ENCODE data around the gene ATXN7L1.

The ATXN7L1 gene

DNA sequence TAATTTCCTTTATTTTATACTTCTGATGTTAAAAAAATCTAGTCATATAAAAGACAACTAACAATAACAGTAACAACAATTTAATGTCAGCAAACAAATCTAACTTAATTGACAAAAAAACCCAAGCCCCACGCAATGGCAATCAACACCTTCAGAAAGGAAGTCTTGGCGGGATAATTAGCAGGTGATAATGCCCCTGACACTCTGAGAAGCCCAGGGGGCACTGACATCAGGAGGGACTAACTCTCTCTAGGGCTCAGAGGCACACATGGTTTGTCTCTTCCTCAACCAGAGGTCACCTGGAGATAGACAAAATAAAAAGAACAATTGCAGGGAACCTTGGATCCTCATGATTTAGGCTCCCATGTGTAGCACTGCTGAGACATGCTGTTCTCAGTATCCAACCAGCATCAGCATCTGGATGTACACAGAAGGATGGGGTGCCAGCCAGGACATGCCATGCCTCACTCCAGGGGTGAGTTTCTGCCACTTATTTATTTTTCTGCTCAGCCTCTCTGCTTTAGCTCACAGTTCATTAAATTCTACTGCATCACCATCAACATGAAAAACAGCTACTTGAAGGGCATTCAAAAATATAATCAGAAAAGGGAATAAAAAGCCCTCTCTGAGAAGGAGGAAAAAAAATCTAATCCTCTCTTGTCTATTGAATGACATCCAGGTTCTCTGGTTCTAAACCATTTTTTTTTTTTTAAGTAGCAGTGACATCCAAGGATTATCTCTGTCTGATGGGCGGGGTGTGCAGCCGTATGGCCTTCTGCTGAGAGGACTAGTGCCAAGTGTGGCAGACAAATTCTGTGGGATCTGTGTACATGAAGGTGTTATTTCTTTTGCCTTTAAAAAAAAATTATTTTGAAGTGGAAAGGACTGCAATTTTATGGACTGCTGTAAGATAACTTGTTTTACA, 96.3 kb downstream of the ATXN7L1 start:
- no peak for DNase-seq (ENCODE audit: low read depth in 2 of 2)

DNA sequence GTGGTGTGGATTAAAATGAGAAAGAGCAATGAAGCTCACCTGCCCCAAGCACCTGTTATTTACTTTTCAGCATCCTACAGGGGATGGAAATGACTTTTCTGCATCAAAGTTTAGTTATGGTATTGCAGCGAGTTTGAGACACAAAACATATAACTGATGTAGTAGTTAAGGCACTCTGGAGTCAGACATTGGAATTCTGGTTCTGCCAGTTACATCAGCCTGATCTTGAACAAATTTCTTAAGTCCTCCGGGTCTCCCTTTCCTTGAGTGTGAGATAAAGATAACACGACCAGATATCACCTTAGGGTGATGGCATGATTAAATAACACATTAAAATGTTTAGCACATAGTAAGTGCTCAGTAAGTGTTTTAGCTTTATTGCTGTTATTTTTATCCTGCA, 97.4 kb downstream of the ATXN7L1 start:
- no peak for DNase-seq (ENCODE audit: low read depth in 2 of 2)

DNA sequence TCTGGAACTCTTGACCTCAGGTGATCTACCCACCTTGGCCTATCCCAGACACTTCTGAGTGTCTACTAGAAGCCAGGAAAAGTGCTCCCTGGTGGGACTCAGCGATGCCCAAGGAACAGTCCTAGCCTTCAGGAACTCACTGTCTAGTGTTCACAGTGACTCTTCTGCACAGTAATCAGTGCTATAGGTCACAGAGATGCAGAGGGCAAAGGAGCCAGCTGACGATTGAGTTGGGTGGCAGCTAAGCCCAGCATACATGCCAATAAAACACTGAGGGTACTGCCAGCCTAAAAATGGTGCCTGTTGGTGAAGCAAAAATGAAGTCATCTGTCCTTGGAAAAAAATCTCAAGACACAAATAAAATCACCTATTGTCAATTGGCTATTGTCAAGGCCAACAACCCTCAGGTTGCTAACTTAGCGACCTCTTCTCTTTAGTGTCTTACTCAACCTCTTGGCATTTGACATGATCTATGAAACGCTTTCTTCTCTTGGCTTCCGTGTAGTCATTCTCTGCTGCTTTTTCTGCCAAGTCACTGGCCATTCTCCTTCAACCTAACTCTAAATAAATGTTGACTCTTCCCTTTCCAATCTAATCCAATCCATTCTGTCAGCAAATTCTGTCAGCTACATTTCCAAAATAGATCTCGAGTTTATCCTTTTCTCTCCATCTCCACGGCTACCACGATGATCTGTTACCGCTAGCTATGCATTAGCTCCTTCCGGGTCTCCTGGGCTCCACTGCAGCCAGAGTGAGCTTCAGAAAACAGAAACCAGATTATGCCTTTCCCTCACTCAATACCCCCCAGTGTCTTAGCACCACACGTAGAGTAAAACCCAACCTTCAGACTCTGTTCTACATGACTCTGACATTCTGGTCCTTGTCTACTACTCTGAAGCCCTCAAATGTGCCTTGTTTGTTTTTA, 99.2 kb downstream of the ATXN7L1 start:
- no peak for DNase-seq (ENCODE audit: low read depth in 2 of 2)

DNA sequence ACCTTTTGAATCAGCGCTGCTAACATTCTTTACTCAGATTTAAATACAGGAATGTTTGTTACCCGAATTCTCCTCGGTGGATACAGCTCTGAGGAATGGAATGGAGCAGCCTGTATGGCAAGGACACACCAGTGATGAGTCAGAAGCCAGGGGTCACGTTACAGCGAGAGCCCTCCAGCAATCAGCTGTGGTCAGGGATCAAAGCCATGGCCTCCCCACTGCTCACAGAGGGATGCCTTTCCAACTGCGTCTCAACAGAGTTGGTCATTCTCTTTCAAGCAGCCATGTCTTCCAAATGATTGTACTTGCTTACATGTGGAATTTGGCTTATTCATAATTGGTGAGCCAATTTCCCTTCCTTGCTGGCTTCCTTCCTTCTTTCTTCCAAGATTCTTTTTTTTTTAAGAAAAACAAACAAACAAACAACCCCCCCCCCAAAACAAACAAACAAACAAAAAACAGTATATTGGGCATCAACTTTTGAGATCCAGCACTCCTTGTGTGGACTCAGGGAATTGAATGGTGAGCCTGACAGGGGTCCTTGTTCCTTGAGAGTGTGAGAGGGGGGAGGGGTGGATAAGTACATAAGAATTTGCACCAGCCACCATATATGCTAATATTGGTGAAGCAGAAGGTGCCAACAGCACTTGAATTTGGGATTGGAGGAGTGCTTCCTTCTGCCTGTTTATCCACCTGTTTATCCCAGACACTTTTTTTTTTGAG, 100.2 kb downstream of the ATXN7L1 start:
- DNase-seq (ENCODE audit: low read depth in 2 of 2) = no peak

DNA sequence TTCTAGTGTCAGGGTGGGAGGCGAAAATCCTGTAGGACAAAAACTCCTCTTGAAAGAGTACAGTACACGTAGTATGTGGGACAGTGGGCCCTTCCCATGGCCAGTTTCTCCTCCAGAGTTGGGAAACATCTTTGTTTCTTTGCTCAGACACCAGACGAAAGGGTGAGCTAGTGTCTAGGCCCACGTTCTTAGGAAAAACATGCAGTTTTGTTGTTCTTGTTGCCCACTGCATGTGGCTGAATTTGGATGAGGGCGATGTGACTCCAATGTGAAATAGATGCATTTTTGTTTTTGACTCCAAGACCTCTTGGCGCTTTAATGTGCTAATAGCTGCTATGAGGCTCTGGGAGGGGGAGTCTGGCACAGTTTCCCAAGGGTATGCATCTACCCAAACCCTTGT, 100.8 kb downstream of the ATXN7L1 start:
- no peak for DNase-seq (ENCODE audit: low read depth in 2 of 2)

DNA sequence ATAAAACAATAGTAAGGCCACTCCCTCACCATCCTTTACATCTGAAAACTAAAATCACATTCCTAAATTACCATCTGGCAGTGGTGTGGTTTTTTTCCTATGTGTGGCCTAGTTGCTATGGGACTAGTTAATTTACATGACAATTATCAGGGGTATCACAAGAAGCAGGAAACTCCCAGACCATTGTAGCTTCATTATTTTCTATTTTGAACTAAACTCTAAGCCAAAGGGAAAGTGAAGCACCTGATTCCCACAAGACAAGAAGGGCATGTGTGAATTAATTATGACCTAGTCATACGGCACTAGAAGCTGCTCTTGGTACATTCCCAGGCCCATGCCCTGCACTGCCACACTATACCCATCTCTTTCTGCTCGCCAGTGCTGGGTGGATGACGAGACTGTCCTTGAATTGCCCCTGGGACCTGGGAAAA, 103.4 kb downstream of the ATXN7L1 start:
- no peak for DNase-seq (ENCODE audit: low read depth in 2 of 2)

DNA sequence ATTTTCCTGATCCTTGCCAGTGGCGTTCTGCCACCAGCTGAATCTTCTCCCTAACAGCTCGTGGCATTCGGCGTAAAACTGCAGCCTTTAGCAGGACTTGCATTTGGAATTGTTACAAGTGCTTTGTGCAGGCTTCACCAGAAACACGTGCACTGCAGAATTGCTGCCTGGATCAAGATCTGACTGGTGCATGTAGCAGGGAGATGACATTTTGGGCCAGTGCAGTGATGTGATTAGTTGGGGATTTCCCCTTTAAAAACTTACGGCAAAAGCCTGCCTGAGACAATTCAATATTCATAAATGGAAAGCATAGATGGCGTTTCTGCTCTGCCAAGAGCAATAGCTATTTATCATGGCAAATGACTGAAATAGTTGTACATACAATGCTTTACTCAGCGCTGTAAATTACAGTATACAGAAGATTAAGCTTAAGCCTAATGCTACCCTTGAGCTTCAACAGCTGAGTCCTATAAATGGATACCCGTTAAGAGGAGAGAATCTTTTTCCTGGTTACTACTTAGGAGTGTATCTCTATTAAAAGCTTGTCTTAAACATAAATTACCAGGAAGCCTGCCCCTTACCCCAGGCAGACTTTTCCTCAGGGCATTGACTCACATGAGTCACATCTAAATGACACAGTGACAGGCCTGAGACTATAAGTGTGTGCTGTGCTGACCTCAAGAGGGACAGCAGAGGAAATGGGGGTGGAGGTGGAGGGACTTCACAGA, 106.3 kb downstream of the ATXN7L1 start:
- no peak for DNase-seq (ENCODE audit: low read depth in 2 of 2)

DNA sequence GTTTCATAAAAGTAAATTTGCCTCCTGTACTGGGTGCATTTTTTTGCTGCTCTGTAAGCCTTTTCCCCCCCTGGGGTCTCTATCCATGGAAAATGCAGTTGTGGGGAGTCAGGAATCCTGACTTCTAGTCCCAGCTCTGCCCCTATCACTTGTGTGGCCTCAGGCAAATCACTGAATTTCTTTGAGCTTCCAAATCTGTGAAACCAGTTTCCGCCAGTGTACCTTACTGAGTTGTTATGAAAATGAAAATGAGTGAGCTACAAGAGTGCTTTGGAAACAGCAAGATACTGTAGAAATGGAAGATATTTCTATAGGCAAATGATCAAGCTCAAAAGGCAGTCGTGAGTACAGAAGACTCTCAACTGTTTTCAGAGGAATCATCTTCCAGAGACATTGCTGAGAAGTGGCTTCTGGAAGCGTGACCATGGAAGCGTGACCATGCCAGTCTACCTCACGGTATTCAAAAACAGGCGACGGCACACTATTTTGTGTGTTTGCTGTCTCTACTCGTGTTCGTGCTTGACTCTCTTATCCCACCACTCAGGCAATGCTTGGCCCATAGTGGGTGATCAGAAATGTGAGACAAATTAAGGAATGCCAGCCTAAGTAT, 107.4 kb downstream of the ATXN7L1 start:
- DNase-seq (ENCODE audit: low read depth in 2 of 2) = no peak

DNA sequence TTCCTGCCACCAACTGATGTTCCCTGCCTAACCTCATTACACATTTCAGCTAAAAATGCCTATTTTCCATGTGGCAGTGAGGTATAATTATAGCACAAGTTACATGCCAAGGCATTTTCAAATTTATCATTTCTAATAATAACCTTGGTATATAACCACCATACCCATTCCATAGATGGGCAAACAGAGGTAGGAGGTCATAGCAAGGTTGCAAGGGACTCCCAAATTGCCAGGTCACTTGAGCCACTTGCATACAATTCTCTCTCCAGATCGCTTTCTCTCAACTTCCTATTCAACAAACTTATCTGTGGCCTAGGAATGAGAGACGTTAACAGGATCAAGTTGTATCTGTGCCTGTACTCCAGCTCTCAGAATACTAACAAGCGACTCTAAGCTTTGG, 108.3 kb downstream of the ATXN7L1 start:
- DNase-seq (ENCODE audit: low read depth in 2 of 2) = no peak

DNA sequence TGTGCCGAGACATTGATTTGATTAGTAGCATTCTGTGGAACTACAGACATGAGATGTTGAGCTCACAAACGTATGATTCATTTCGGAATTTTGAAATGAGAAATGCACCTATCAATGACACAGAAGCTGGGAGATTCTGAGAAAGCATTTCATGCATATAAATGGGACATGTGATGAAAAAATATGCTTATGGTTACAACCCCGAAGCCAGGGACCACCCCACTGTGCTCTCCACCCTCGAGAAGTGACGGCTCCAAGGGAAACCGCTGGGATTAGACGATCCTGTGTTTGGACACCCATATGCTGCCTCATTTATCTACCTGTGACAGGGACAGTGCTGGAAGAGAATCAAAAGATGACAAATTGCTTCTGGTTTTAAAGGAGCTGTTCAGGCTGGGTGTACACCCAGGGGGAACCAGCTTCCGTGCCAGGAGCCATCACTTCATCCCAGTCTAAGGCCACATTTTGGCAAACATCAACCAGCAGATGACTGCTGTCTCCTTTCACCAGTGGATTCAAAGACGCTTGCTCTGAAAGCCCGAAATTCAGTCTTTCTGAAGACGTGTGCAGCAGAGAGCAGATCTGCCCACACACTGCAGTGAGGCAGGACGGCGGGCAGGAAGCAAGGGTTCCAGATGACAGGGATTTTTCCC, 109.9 kb downstream of the ATXN7L1 start:
- no peak for DNase-seq (ENCODE audit: low read depth in 2 of 2)

DNA sequence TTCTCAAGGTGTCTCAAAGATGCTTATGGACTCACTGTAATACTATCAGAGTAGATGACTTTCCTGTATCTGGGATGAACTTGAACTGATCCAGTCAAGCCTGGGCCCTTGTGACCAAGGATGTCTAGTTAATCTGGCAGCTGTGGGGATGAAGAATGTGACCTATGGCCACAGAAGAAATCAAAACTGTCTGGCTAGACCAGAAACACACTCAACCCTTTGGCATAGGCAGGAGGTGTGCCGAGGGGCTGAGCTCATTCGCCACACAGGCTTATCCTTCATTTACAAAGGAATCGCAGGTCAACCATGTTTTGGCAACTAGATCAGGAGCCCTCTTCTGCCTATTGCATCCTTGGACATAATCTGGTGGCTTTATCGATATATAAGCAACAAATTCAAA, 110.6 kb downstream of the ATXN7L1 start:
- no peak for DNase-seq (ENCODE audit: low read depth in 2 of 2)

DNA sequence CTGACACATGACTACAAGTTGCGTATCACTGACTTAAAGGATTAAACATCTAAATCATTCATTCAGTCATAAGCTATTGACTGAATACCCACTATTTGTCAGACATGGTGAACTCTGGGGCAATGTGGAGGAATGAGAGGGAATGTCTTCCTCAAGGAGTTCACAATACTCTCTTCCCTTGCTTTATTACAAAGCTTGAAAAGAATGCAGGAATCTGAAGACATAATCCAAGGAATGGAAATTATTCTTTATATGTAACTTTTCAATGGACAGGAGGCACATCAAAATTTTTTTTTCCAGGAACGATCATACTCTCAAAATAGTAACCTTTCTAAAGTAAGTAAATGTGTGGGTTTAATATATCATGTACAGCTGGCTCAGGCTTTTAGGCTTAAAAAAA, 111.9 kb downstream of the ATXN7L1 start:
- DNase-seq (ENCODE audit: low read depth in 2 of 2) = no peak

DNA sequence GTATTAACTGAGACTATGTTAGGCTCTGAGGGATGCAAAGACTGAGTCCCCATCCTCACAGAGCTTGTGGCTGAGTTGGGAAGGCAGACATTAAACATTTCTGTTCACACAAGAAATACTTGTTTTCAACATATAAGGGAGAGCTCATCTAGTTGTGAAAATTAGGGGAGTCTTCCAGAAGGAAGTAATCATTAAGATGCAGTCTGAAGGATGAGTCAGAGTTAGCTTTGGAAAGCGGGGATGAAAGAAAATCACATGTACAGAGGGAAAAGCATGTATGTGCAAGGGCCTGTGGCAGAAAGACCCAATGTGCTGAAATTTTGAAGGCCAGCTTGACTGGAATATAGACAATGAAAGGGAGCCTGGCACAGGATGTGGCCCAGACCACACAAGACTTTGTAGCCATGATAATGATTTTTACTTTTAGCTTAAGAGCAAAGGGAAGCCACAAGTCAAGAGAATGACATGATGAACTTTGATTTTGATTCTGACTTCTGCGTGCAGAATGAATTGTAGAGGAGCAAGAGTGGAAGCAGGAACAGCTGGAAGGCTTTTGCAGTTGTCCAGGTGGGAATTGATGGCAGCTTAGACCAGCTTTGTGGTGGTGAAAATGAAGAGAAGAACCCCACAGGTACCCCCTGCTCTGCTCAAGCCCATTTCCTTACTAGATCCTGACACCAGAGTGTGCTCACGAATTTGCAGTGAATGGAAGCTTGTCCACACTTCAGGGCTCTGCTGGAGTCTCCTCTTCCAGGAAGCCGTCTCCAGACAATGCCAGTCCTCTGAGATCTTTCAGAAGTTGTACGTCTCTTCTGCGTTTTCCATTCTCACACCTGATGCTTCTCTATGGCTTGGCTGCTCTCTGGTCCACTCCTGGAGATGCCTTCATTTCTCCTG, 115.6 kb downstream of the ATXN7L1 start:
- DNase-seq (ENCODE audit: low read depth in 2 of 2) = no peak

DNA sequence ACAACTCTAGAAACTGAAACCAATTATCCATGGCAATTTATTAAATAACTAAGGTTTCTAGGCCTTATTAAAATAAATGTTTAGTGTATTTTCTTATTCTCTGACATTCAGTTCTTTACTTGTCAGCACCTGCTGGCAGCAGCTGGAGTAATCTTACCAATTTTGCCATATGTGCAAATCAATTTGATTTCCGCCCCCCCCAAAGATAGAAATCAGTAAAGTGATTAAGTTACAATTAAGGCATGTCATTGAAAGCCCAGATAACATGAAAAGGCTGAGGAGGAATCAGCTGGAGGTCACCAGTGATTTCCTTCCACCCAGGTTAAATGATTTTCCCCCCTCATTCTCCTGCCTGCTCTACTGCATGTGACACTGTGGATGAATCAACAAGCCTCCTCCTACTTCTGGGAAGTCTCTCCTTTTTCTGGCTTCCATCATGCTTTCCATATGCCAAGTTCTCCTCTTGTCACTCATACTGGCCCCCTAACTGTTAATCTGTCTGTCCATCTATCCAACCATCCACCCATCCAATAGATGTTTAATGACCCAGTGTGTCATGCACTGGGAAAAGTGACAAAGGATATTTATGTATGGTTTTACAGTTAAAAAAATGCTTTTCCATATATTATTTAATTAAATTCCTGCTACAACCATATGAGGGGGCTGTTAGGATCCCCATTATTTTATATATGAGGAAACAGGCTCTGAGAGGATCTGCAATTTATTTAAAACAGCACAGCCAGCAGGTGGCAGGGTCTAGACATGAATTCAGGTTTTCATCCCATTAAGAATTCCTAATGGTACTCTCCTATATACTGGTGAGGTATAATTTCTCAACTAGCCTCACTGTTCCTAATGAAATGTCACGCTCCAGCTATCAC, 116.5 kb downstream of the ATXN7L1 start:
- no peak for DNase-seq (ENCODE audit: low read depth in 2 of 2)

DNA sequence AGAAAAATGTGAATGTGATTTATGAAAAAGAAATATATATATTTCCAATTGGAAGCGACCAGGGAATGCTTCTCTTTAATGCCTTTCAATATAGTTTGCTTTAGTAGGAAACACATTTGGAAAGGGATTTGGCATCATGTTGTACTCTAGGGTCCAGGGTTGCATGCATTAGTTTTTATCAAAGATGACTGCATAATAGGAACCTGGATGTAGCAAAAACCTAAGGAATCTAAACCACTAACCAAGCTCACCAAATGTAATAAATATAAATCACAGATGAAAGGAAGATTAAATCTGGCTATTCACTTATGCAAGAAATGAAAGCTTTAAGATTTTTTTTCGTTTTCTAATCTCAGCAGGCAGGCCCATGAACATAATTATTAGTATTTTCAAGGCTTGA, 120.0 kb downstream of the ATXN7L1 start:
- DNase-seq (ENCODE audit: low read depth in 2 of 2) = no peak

DNA sequence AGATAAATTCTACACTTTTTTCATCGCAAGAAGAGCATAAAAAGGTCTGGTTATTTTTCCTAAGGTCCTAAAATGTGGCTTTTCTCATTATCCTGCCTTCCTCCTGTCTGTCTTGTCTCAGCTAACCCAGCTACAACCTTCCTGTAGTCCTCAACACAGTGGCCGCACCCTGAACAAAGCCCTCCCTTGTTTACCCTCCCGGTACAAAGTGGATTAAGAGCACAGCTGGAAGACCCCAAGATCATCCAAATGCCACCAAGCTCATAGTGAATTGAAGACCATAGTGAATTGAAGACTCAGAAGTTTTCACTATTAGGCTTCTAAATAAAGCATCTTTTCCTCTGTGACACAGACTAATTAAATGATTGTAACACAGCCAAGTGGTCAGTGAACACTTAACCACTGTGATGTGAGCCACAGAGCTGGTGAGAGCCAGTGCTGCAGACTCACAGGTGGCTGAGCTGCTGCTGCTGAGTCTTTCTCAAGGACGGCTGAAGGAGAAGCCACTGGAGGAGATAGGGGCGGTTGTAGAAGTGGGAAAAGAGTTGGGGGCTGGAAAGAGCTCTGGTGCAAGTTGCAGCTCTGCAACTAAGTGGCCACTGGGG, 123.6 kb downstream of the ATXN7L1 start:
- no peak for DNase-seq (ENCODE audit: low read depth in 2 of 2)

DNA sequence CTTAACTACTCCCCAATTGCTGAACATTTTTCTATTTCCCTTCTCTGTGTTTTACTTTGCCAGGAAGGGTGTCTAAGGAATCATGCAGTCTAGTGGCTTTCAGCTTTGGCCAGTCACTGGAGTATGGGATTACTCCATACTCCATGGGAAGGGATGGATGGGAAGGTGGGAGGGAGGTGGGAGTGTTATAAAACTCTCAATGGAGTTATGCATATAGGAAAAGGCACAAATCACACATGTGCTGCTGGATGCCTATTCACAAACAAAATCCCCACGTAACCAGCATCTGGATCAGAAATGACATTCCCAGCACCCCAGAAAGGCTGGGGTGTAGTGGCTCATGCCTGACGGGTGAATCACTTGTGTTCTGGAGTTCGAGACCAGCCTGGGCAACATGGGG, 125.3 kb downstream of the ATXN7L1 start:
- DNase-seq (ENCODE audit: low read depth in 2 of 2) = no peak

DNA sequence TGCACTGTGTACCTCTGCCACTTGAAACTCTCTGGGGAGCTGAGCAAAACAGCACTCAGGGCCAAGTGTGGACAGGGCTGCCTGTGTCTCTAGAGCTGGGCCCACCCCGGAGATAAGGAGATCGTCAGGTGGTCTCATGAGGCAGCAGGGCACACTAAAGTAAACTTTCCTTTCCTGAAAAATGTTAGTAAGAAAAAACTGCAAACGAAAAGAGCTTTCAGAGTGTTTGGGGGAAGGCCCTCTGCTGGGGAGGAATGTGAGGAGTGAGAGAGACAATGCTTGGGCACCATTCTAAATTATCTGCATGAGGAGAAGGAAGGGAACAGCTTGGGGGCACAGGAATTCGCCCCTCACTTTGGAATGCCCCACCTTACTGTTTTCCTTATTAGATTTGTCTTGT, 127.7 kb downstream of the ATXN7L1 start:
- DNase-seq (ENCODE audit: low read depth in 2 of 2) = no peak

All from stimulated activated CD8-positive, alpha-beta memory T cell treated with anti-CD3 and anti-CD28 coated beads, Interleukin-2, amount 100 ng/mL, for 48 hours (primary cell).